MM.1S (cell line): ENCODE results near the gene HOXD4.

Experiments used
- CTCF ChIP-seq: fragments of 300-600 bp; sonication (generic); IDR thresholded peaks from 2 replicates; pipeline ENCODE4 v1.5.1; 2016; ENCODE audit warnings: antibody characterized with exemption, low read length, mixed read lengths
- EZH2 ChIP-seq: fragments of 300-600 bp; sonication (generic); optimal IDR thresholded peaks from 2 replicates; pipeline ENCODE3; 2017; ENCODE audit warnings: low read depth, mild to moderate bottlenecking, antibody characterized with exemption, low read length, mixed read lengths
- EZH2phosphoT487 ChIP-seq: fragments of 300-600 bp; sonication (generic); IDR thresholded peaks from 2 replicates; pipeline ENCODE4 v1.6.1; 2018; ENCODE audit warnings: antibody characterized with exemption, low read length

- TF ChIP-seq CTCF (no peak), EZH2 (no peak), EZH2phosphoT487 (no peak)
Observed at GRCh38 chr2:176186024-176186423, 34.7 kb downstream of the HOXD4 start.
